Central memory CD4-positive, alpha-beta T cell (primary cell): ENCODE data around the gene GSTT2B.
"Not testable (repeated sequence)": the region's sequence is repeated elsewhere in the genome, so short reads cannot be mapped to it uniquely, and the experiment has no call there.

Source experiments
- DNase-seq: peaks from one replicate; pipeline ENCODE4 v3.0.0; 2022

Gene GSTT2B

DNA sequence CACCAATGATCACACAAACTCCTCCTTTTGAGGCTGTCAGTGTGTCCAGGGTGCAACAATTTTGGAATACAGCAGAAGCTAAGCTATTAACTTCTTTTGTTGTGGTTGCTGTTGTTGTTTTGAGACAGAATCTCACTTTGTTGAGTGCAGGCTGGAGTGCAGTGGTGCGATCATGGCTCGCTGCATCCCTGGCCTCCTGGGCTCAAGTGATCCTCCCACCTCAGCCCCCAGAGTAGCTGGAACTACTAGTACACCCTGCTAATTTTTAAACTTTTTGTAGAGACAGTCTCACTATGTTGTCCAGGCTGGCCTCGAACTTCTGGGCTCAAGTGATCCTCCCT lies 22.0 kb downstream of the GSTT2B start:
- no peak for DNase-seq

GRCh38 chr22:23938328-23939016 lies 22.5 kb downstream of the GSTT2B start:
- no peak for DNase-seq

DNA sequence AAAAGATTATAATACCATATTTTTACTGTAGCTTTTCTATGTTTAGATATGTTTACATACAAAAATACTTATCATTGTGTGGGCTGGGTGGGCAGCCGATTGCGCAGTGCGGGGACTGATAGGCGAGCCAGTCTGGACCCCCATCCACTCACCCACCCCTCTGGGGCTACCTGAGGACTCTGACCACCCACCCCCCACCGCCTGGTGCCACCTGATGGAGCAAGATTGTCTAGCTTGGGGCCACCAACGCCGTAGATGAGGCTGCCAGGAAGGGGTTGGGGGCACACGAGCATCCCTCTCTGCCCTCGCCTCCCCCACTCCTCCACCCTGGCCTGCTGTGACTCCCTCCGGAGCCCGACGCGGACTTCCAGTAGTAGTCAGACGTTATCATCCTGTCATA lies 34.4 kb downstream of the GSTT2B start:
- no peak for DNase-seq

GRCh38 chr22:23925020-23925606 lies 35.9 kb downstream of the GSTT2B start:
- no peak for DNase-seq

GRCh38 chr22:23922921-23923320 lies 38.1 kb downstream of the GSTT2B start:
- DNase-seq = no peak

GRCh38 chr22:23921586-23922201 lies 39.3 kb downstream of the GSTT2B start:
- not testable (repeated sequence) for DNase-seq

GRCh38 chr22:23920267-23920611 lies 40.8 kb downstream of the GSTT2B start:
- not testable (repeated sequence) for DNase-seq

GRCh38 chr22:23915290-23915689 lies 45.7 kb downstream of the GSTT2B start:
- no peak for DNase-seq

- peak; percentile 97 for DNase-seq
Observed at GRCh38 chr22:23913661-23914353, 47.2 kb downstream of the GSTT2B start.

DNA sequence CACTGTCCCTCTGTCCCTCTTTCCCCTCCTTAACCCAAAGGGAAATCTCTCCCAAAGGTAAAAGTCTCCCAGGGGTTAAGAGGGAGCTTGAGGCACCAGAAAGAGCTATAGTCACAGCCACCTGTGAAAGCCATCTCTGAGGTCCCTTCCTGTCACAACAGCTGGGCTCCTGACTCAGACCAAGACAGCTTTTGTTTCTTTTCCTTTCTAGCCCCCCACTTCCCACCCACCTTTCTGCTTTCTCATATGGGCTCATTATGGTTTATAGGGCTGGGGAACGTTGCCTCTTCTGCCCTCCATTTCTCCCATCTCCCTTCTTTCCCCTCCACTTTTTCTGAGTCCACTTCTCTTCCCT lies 47.7 kb downstream of the GSTT2B start:
- DNase-seq = no peak

- no peak for DNase-seq
Observed at GRCh38 chr22:23912293-23912903, 48.6 kb downstream of the GSTT2B start.

DNA sequence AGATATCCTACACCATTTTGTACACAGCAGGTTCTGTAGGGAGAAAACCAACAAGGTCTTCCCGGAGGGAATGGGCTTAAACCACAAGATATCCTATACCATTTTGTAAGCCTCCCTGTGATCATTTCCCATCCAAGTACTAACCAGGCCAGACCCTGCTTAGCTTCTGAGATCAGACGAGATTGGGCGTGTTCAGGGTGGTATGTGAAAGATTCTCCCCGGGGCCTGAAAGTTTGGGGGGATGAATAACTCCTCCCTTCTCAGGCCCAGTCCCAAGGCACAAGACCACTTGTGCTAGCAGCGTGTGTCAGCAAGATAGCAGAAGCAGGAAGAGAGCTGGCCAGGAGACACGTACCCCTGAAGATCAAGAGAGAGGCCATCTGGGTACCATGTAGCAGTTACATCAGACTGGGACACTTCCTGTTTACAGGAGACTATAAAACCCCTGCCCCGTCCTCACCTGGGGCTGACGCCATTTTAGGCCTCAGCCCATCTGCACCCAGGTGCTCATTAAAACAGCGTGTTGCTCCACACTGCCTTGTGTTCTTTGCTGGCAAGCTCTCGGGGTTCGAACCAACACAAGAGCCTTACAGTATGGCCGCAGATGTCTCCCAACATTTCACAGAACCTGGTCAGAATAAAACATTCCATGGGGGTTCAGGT lies 49.5 kb downstream of the GSTT2B start:
- no peak for DNase-seq

GRCh38 chr22:23910496-23911190 lies 50.4 kb downstream of the GSTT2B start:
- no peak for DNase-seq

DNA sequence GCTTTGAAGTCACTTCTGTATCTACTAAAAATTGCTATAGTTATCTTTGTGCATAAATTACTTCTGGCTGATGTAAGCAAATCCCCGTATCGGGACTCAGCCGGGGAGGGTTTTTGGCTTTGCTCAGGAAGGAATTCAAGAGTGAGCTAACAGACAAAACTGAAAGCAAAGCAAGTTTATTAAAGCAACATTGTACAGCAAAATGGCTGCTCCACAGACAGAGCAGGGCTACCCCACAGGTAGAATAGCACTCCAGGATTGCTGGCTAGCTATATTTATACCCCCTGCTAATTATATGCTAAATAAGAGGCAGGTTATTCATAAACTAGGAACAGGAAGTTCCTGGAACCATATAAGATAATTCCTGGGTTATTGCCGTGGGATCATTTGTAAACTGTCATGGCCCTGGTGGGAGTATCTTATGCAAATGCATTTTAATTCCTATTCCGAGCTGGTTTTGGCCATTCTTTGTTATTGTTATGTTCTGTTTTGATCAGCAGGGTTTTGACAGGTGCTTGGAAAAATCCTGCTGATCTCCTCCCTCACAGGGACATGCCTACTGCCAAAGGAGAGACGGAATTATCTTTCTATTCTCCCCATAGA lies 51.6 kb downstream of the GSTT2B start:
- DNase-seq = no peak

DNA sequence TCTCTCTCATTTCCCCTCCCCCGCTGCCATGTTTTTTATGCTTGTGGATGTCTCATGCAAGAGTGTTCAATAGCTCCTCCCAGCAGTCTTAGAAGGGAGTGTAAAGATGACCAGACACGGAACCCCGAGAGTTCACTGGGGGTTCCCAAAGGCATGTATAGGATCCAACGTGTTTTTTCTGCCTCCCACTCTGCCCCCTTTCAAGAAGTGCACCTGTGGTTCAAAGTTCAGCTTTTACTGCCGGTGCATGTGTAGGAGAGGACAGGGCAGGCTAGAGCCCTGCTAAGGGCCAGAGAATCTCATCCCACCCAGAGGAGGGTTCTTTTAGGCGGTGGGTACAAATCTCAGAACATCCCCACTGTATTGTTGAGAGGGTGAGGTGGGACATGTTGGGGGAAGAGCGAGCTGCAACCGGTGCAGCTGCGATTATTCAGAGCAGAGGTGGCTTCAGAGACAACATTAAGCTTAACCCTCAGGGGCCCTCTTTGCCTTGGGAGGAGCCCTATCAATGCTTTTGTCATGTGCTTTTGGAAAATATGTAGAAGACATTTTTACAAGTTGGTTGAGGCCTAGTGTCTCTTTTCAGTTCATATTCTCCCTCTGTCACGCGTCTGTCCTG lies 52.3 kb downstream of the GSTT2B start:
- no peak for DNase-seq

DNA sequence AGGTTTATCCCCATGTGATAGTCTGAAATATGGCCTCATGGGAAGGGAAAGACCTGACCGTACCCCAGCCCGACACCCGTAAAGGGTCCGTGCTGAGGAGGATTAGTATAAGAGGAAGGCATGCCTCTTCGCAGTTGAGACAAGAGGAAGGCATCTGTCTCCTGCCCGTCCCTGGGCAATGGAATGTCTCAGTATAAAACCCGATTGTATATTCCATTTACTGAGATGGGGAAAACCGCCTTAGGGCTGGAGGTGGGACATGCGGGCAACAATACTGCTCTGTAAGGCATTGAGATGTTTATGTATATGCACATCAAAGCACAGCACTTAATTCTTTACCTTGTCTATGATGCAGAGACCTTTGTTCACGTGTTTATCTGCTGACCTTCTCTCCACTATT lies 53.6 kb downstream of the GSTT2B start:
- not testable (repeated sequence) for DNase-seq
